HG03159 (cell line): ENCODE results near the gene VCL.
"Not testable (repeated sequence)": the region's sequence is repeated elsewhere in the genome, so short reads cannot be mapped to it uniquely, and the experiment has no call there.

Experiments used
- ATAC-seq: cut with Tn5 transposase; IDR thresholded peaks from one replicate; pipeline ENCODE4 v1.9.1; 2021; ENCODE audit warnings: mild to moderate bottlenecking, moderate library complexity; ENCODE audit not compliant: unreplicated experiment

VCL gene

GRCh38 chr10:74103560-74104258 lies 105.8 kb downstream of the VCL start:
- no peak for ATAC-seq

DNA sequence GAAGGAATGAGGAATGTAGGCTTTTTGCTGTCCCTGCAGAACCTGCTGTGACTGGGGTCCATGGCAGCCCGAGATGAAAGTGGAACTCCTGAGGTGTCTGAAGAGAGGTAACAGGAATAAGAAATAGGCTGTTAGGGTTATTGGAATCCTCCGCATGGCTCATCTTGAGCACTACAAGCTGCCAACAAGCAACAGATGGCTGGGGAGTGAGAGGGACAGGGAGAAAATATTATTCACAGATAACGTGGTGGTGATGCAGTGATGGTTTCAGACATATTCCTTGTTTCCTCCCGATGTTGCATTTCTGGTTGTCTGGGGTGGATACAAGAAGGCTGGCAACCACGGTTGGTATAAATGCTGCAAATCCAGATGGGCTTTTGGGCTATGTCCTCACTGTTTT lies 106.6 kb downstream of the VCL start:
- no peak for ATAC-seq

DNA sequence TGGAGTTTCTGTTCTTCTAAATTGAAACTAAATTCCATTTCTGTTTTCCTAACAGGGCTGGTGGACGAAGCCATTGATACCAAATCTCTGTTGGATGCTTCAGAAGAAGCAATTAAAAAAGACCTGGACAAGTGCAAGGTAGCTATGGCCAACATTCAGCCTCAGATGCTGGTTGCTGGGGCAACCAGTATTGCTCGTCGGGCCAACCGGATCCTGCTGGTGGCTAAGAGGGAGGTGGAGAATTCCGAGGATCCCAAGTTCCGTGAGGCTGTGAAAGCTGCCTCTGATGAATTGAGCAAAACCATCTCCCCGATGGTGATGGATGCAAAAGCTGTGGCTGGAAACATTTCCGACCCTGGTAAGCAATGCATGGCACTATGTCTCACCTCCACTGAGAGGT lies 107.1 kb downstream of the VCL start:
- ATAC-seq: no peak

DNA sequence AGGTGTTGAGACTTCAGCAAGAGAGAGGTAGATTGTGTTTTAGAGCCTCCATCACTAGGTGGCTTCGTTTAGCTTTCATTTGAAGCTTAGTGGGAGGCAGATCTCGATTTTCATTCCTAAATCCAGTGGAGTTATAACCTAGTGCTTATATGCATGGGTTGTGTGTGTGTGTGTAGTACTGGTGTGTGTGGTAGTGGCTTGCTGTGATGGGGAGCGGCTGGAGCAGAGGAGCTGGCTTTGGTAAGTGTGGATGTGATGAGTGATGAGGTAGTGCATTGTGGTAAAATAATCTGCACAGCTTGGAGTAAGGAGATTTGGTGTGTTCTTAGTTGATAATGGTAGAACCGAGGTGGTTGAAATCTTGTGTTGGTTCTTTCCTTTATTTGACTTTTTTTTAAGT lies 109.5 kb downstream of the VCL start:
- ATAC-seq: no peak

- no peak for ATAC-seq
Observed at GRCh38 chr10:74109452-74109851, 111.5 kb downstream of the VCL start.

GRCh38 chr10:74110120-74110519 lies 112.2 kb downstream of the VCL start:
- ATAC-seq: no peak

- no peak for ATAC-seq
Observed at GRCh38 chr10:74111799-74112198, 113.9 kb downstream of the VCL start.

DNA sequence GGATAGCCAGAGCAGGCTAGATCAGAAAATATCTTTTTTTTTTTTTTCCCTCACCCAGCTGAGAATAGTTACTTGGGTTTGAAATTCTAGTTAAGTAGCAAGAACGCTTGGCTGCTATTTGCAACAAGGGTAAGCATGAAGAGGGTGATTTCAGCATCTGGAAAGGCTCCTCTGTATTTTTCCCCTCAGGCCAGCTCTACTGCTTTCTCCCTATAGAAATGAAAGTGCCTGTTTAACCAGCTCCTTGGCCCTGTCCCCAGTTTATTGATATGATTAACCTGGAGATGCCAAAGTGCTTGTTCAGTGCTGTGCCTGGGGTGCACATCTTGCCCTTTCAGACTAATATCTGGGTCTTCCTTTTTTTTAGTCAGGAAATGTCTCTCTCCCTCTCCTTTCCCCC lies 115.6 kb downstream of the VCL start:
- no peak for ATAC-seq

DNA sequence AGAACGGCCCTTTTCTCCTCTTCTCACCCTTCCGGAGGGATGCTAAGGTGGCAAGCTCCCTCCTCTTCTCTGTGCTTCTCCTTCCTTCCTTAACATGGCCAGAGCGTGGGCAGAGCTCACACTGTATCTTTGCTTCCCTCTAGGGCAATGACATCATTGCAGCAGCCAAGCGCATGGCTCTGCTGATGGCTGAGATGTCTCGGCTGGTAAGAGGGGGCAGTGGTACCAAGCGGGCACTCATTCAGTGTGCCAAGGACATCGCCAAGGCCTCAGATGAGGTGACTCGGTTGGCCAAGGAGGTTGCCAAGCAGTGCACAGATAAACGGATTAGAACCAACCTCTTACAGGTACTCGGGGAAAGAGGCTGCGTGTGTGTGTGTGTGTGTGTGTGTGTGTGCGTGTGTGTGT lies 116.1 kb downstream of the VCL start:
- no peak for ATAC-seq

DNA sequence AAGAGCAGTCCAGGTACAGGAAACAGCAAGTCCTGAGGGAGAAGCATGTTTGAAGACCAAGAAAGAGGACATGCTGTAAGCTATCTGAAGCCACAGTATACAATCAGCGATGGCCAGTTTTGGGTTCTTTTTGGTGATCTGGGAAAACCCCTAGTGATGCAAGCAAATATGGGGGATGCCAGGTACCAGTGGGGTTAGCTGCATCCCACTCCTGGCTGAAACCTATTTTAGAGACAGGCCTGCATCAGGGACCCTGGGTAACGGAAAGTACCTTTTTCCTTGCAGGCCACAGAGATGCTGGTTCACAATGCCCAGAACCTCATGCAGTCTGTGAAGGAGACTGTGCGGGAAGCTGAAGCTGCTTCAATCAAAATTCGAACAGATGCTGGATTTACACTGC lies 119.8 kb downstream of the VCL start:
- ATAC-seq: no peak

DNA sequence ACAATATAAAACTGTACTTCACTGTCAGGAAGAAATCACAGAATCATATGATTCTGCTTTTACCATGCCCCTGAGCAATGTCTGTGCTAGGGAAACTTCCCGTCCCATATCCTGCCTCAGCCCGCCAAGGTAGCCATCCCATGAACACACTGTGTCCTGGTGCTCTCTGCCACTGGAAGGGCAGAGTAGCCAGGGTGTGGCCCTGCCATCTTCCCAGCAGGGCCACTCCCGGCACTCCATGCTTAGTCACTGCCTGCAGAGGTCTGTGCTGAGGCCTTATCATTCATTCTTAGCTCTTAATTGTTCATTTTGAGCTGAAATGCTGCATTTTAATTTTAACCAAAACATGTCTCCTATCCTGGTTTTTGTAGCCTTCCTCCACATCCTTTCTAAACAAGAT lies 120.9 kb downstream of the VCL start:
- ATAC-seq: no peak

DNA sequence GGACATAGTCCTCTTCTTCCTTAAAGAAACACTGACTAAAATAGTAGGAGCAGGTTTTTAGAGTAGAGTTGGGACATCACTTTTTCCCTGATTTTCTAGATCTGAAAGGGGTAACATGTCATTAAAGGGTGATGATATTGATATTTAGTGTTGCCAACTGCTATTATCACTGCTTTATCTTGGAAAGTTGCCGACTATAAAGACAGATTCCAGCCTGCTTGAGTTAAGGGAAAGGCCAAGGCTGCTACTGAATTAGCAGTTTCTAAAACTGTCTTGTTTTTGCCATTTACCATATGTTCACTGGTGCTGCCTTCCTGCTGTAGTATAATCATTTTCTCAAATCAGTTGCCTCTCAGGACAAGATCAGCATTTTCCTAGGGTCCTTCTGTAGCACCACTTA lies 123.0 kb downstream of the VCL start:
- ATAC-seq: no peak

GRCh38 chr10:74121368-74121767 lies 123.5 kb downstream of the VCL start:
- no peak for ATAC-seq

DNA sequence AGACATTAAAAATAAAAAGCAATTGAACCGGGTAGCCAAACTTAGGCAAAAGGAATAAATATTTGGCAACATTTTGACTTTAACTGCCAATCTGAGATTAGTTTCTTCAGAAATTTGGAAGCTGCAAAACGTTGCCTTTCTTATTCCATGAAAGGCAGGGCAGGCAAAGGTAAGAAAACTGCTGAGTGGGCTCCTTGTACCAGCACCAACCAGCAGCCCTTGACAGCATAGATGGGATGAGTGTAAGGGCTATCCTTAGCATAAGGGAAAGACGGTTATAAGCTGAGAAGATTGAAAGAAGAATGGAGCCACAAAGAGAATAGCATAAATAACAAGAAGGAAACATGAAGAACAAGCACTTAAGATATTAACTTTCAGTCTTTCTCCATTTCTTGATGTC lies 124.1 kb downstream of the VCL start:
- ATAC-seq: no peak

DNA sequence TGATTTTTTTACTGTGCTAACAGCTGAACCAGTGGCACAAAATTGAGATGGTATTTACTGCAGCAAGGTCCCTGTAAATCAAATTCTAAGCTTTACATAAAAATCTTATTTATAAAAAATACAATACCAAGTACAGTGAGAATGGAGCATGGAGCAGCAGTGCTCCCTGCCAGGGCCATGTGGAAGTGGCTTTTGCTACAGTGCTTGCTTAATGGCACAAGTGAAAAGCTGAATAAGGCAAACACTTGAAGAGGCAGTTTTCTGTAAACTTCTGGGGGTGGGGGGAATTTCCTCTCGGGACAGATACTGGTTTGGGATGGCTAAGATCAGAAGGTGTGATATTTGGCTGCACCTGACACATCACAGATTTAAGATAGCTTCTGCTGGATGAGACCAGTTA lies 125.2 kb downstream of the VCL start:
- ATAC-seq: no peak

- no peak for ATAC-seq
Observed at GRCh38 chr10:74133923-74134820, 136.3 kb downstream of the VCL start.

DNA sequence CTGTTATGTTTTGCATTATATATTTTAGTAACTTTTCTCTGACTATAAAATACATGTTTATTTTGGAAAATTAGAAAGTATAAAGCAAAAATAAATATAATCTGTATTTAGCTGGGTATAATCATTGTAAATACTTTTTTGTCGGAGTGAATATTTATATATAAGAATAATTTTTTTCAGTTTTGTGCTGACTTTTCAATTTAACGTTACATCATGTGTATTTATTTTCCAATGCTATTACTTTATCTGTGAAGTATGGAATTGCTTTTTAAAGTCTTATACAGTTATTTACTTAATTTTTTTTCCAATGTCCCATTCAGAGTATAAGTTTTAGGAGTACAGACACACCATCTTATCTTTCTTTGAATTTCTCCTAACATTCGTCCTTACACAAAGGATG lies 137.5 kb downstream of the VCL start:
- no peak for ATAC-seq

- ATAC-seq: no peak
Observed at GRCh38 chr10:74137992-74138391, 140.1 kb downstream of the VCL start.

- not testable (repeated sequence) for ATAC-seq
Observed at GRCh38 chr10:74138596-74138995, 140.7 kb downstream of the VCL start.

- no peak for ATAC-seq
Observed at GRCh38 chr10:74139981-74140380, 142.1 kb downstream of the VCL start.

DNA sequence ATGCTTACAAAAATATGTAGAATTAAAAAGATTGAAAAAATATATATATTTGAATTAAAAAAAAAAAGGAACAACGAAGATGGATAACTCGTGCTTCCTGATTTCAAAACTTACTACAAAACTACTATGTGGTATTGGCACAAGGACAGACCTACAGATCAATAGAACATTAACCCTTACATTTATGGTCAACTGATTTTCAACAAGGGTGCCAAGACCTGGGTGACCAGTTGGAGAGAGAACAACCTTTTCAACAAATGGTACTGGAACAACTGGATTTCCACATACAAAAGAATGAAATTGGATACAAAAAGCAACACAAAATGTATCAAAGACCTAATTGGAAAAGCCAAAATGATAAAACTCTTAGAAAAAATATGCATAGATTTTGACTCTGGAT lies 142.6 kb downstream of the VCL start:
- no peak for ATAC-seq

DNA sequence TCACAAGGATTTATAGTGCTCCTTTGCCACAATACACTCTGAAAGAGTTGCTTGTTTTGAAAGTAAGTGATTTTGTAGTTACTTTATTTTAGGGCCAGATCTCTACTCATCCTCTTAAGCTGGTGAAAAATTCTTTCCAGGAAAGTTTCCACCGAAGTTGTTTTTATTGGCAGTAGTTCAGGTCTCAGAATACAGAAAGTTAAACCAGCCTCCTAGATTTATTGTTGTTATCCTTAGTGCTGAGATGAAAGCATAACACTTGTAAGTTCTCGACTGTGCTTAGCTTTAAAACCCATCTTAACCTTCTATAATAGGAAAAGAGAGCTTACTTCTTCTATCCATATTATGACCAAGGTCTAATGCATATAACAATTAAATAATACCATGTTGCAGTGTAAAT lies 147.2 kb downstream of the VCL start:
- ATAC-seq: no peak
